Common myeloid progenitor, CD34-positive (primary cell): ENCODE results near the gene RAB17.
"Not testable (repeated sequence)": the region's sequence is repeated elsewhere in the genome, so short reads cannot be mapped to it uniquely, and the experiment has no call there.

Experiments used
- CTCF ChIA-PET: fragments of 350-600 bp; sonication (Branson Sonifier 250); formaldehyde crosslinking; loops from one replicate; lab custom pipeline; 2021; ENCODE audit warnings: antibody characterized with exemption; lab: Charles Lee
- POLR2A ChIA-PET: fragments of 350-600 bp; sonication (Branson Sonifier 250); formaldehyde crosslinking; loops from one replicate; lab custom pipeline; 2021; ENCODE audit warnings: antibody characterized with exemption; lab: Charles Lee
- DNase-seq, 3 donors: peaks; one replicate each; pipeline versions ENCODE4 v3.0.0 to v3.0.0-alpha.2; 2013
- H3K27ac ChIP-seq, 2 experiments: 1 replicate in 1 of 2; 2 replicates in 1 of 2; pipeline ENCODE4 v1.7.0; 2013; ENCODE audit warnings: inconsistent platforms in 2 of 2, low read length in 2 of 2, mild to moderate bottlenecking in 2 of 2, low read depth in 1 of 2, moderate library complexity in 1 of 2; ENCODE audit not compliant: severe bottlenecking in 2 of 2, insufficient read depth in 1 of 2, poor library complexity in 1 of 2
- H3K27me3 ChIP-seq, 5 experiments: replicated peaks in 2 of 5; 1 replicate in 3 of 5; 2 replicates in 2 of 5; pipeline versions ENCODE4 v1.6.1 to v1.7.0; 2013; ENCODE audit warnings: low read length in 4 of 5, mild to moderate bottlenecking in 2 of 5, moderate library complexity in 2 of 5, inconsistent platforms in 1 of 5; ENCODE audit not compliant: insufficient read depth in 5 of 5, control insufficient read depth in 4 of 5
- H3K36me3 ChIP-seq, 4 experiments: 1 replicate in 2 of 4; 2 replicates in 2 of 4; pipeline versions ENCODE4 v1.6.1 to v1.7.0; 2013; ENCODE audit warnings: low read length in 3 of 4, control low read depth in 1 of 4, mild to moderate bottlenecking in 1 of 4; ENCODE audit not compliant: control insufficient read depth in 4 of 4, insufficient read depth in 4 of 4
- H3K4me1 ChIP-seq, 4 experiments: 1 replicate in 3 of 4; 2 replicates in 1 of 4; pipeline versions ENCODE4 v1.6.1 to v1.7.1; 2013; ENCODE audit warnings: low read length in 3 of 4, mild to moderate bottlenecking in 3 of 4, control low read depth in 1 of 4, inconsistent platforms in 1 of 4, moderate library complexity in 1 of 4; ENCODE audit not compliant: control insufficient read depth in 4 of 4, insufficient read depth in 4 of 4; ENCODE audit errors: control extremely low read depth in 1 of 4
- H3K4me3 ChIP-seq, 7 experiments: 1 replicate in 4 of 7; 2 replicates in 3 of 7; pipeline versions ENCODE4 v1.5.1 to v1.7.0; 2013; ENCODE audit warnings: mild to moderate bottlenecking in 7 of 7, low read length in 6 of 7, moderate library complexity in 6 of 7, inconsistent platforms in 2 of 7, low read depth in 2 of 7, control low read depth in 1 of 7; ENCODE audit not compliant: insufficient read depth in 4 of 7, control insufficient read depth in 1 of 7; ENCODE audit errors: extremely low read depth in 1 of 7
- H3K9me3 ChIP-seq, 5 experiments: 1 replicate in 4 of 5; 2 replicates in 1 of 5; pipeline versions ENCODE4 v1.6.1 to v1.7.1; 2013; ENCODE audit warnings: low read length in 4 of 5, mild to moderate bottlenecking in 2 of 5, inconsistent platforms in 1 of 5, low read depth in 1 of 5, moderate library complexity in 1 of 5; ENCODE audit not compliant: control insufficient read depth in 4 of 5, insufficient read depth in 2 of 5; ENCODE audit errors: control extremely low read depth in 1 of 5
- WGBS: methylation state at CpG from one replicate; pipeline ENCODE4 v1.1.5; 2013; ENCODE audit not compliant: insufficient coverage; 5-methylcytosine and 5-hydroxymethylcytosine counted together

The RAB17 gene

DNA sequence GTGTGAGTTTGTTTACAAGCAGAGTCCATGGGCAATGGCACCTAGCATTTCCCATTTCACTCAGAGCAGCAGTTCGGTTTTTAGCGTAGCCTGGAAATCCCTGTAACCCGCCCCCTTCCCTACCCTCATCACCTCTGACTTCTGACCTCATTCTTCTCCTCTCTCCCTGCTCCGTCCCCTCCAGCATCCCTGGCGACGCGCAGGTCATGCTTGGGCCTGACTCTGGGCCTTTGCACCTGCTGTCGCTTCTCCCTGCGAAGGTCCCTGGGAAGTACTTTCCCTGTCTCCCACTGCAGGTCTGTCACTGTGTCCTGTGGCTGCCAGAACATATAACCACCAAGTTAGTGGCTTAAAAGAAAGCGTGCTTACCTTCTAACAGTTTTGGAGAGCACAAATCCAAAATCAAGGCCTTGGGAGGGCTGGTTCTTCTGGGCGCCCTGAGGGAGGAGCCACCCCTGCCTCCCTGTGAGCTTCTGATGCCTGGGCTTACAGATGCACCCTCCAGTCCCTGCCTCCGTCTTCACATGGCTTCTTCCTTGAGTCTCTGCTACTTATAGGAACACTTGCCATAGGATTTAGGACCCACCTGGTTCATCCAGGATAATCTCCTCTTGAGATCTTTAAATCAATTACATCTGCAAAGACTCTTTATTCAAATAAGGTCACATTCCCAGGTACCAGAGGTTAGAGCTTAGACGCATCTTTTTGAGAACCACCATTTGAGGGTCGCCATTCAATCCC is 8.1 kb upstream of the RAB17 start:
- WGBS: 95% methylated on average over 14 of the region's 14 CpGs
- Histone ChIP-seq H3K4me3 (no peak overlapping the region), H3K4me1 (peaks cover 6 to 26% (median 13%) of the 10 kb centered on the region in 4 experiments), H3K27me3 (no peaks in the 10 kb centered on the region), H3K27ac (no peak overlapping the region), H3K9me3 (no peaks in the 10 kb centered on the region), H3K36me3 (no peaks in the 10 kb centered on the region)
- DNase-seq: no peak
- ChIA-PET POLR2A (no interaction called here), CTCF (interaction anchor here (2.6 kb wide), 1 partner anchor 12 kb away, joined by 5 read pairs; no protein-coding TSS in a partner anchor)

GRCh38 chr2:237597196-237598145 is 6.9 kb upstream of the RAB17 start:
- no peaks in the 10 kb centered on the region for H3K9me3 ChIP-seq
- DNase-seq: no peak
- H3K4me1 ChIP-seq: peaks cover 0 to 15% (median 2%) of the 10 kb centered on the region in 4 experiments
- WGBS: 95% methylated on average over 21 of the region's 29 CpGs
- H3K27ac ChIP-seq: no peak overlapping the region
- no peak overlapping the region for H3K4me3 ChIP-seq
- POLR2A ChIA-PET: no interaction called here
- CTCF ChIA-PET: interaction anchor here (0.6 to 2.6 kb wide), 3 partner anchors 11 to 14 kb away, joined by 3 to 5 read pairs (median 3); no protein-coding TSS in a partner anchor
- H3K27me3 ChIP-seq: no peaks in the 10 kb centered on the region
- H3K36me3 ChIP-seq: no peaks in the 10 kb centered on the region

DNA sequence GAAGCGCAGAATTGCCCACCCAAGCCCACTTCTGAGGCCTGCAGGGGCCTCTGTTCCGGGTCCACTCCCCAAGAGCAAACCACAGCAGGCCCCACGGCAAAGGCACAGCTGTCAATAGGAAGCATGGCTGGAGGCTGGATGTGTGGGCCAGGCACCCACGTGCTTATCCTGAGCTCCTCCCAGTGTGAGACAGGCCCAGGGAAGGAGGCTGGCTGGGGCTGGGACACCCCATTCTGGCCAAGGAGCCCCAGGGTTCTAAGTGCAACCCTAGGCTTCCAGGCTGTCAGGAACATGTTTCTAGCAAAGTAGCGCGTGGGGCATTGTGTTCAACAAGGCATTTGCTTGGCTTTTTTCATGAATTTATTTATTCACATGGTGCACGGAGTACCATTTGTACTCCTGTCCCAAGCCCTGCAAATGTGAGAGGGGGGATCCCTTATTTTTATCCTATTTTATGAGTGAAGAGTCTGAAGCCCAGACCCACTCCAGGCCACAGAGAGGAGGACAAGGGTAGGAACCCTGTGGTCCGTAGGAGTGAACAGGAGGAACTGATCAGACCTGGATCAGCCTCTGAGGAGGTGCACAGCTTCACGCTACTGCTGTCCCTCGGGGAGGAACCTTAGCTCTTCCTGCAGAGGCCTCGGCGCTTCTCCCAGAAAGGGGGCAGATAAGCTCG is 6.1 kb upstream of the RAB17 start:
- Histone ChIP-seq H3K36me3 (no peaks in the 10 kb centered on the region), H3K4me3 (no peak overlapping the region), H3K27me3 (no peaks in the 10 kb centered on the region), H3K4me1 (peaks cover 1 to 14% (median 1%) of the 10 kb centered on the region in 4 experiments), H3K9me3 (no peaks in the 10 kb centered on the region), H3K27ac (no peak overlapping the region)
- DNase-seq: no peak
- 91% methylated on average over 10 of the region's 13 CpGs for WGBS
- POLR2A ChIA-PET: no interaction called here
- CTCF ChIA-PET: interaction anchor here (0.6 to 2.6 kb wide), 3 partner anchors 10 to 13 kb away, joined by 3 to 5 read pairs (median 3); no protein-coding TSS in a partner anchor

DNA sequence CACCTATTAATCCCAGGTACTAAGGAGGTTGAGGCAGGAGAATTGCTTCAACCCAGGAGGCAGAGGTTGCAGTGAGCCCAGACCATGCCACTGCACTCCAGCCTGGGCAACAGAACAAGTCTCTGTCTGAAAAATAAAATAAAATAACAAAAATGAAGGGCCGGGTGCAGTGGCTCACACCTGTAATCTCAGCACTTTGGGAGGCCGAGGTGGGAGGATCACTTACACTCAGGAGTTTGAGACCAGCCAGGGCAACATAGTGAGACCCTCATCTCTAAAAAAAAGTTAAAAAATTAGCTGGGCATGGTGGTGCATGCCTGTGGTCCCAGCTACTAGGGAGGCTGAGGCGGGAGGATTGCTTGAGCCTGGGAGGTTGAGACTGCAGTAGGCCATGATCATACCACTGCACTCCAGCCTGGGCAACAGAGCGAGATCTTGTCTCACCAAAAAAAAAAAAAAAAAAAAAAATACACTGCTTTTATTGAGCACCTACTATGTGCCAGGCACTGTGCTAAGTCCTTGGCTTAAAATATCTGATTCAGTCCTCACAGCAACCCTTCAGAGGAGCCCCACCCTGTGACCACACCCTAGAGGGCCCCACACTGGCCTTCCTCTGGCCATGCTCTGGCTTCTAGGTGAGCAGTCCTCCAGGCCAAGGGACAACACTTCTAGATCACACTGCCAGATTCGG is 5.4 kb upstream of the RAB17 start:
- H3K9me3 ChIP-seq, DNase-seq, H3K27me3 ChIP-seq, H3K4me3 ChIP-seq, H3K27ac ChIP-seq, H3K36me3 ChIP-seq, POLR2A ChIA-PET: not testable (repeated sequence)
- H3K4me1 ChIP-seq: peaks cover 2 to 21% (median 8%) of the 10 kb centered on the region in 4 experiments
- 100% methylated on average over 1 of the region's 5 CpGs for WGBS
- CTCF ChIA-PET: interaction anchor here (1.4 kb wide), 1 partner anchor 11 kb away, joined by 3 read pairs; no protein-coding TSS in a partner anchor

DNA sequence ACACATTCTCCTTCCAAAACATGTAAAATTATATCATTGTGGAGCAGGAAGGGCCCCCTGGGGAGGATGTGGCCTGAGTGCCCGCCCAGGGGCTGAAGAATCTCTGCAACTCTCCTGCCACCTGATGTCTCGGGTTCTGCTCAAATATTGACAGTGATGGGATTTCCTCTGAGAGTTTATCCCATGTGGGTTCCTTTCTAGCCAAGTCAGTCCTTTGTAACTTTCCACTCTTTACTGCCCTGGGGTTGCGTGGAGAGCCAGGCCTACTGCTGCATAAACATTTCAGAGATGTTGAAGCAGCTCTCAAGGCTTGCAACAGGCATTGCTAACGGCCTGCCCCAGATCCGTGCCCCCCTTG is 4.0 kb upstream of the RAB17 start:
- WGBS: 76% methylated on average over 5 of the region's 5 CpGs
- Histone ChIP-seq H3K36me3 (no peaks in the 10 kb centered on the region), H3K27ac (no peak overlapping the region), H3K4me3 (no peak overlapping the region), H3K9me3 (no peaks in the 10 kb centered on the region), H3K27me3 (no peaks in the 10 kb centered on the region), H3K4me1 (peaks cover 2 to 23% (median 8%) of the 10 kb centered on the region in 4 experiments)
- ChIA-PET POLR2A (no interaction called here), CTCF (interaction anchor here (2.8 to 3.4 kb wide), 2 partner anchors 8 to 12 kb away, joined by 11 to 21 read pairs; no protein-coding TSS in a partner anchor)
- no peak for DNase-seq

DNA sequence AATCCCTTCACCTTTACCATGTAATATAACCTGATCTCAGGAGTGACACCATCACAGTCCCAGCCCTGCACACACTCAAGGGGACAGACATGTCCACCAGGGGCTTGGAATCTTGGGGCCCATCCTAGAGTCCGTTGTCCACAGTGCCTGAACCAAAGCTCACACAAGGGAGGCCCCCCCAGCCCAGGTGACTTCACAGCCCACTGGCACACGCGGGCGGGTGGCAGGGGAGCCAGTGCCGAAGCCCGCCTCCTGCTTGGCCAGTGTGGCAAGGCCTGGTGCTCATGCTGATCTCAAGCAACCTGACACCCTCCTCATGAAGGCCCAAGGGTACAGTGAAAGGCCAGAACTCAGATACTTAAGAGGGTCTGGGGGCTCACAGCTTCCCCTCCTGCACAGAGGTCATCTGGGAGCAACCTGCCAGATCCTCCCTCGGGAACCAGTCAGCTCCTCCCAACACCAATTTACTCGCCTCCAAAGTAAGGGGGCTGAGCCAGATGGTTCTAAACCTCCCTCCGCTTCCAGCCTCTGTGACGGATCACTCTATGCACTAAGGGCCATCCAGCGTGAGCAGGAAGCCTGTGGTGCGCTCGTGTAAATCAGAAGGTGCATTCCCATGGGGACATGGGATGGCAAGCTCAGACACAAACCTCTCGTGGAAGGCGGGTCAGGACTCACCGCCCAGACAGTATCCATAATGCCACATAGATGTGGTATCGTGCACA is 3.2 kb upstream of the RAB17 start:
- no peak for DNase-seq
- POLR2A ChIA-PET: no interaction called here
- CTCF ChIA-PET: interaction anchor here (2.8 to 3.4 kb wide), 2 partner anchors 9 to 12 kb away, joined by 11 to 21 read pairs; no protein-coding TSS in a partner anchor

More for the DNA sequence above, 3.2 kb upstream of the RAB17 start:
- Histone ChIP-seq H3K4me3 (no peak overlapping the region), H3K27ac (no peak overlapping the region), H3K27me3 (no peaks in the 10 kb centered on the region), H3K9me3 (no peaks in the 10 kb centered on the region), H3K36me3 (no peaks in the 10 kb centered on the region), H3K4me1 (peaks cover 2 to 23% (median 8%) of the 10 kb centered on the region in 4 experiments)
- WGBS: 96% methylated on average over 15 of the region's 17 CpGs
